ENCODE data around the gene ANKRD63.

The ANKRD63 gene

GRCh38 chr15:40271685-40272484, 11.0 kb downstream of the ANKRD63 start:
- peaks cover 12% of the 10 kb centered on the region for H3K4me1 ChIP-seq (ENCODE audit: control insufficient read depth, low read length)
- peaks cover 6% of the 10 kb centered on the region; the same call in 1 of the 2 replicates for H3K27me3 ChIP-seq (ENCODE audit: control insufficient read depth, low read length)
- H3K4me2 ChIP-seq (ENCODE audit: low read length) = no peak overlapping the region
- H3F3A ChIP-seq (ENCODE audit: control insufficient read depth, insufficient read depth) = no peaks in the 10 kb centered on the region
- TF ChIP-seq CTCF (IDR thresholded peaks at IDR 0.05; ENCODE audit: low read depth, low read length, poor library complexity, severe bottlenecking) (no peak), EZH2phosphoT487 (IDR thresholded peaks at IDR 0.05; ENCODE audit: borderline replicate concordance, low read length) (no peak)
- H3K4me3 ChIP-seq (ENCODE audit: low read length) = no peak overlapping the region
- H4K20me1 ChIP-seq (ENCODE audit: control insufficient read depth, insufficient read depth, low read depth, low read length) = no peaks in the 10 kb centered on the region
- no peaks in the 10 kb centered on the region for H3K9me2 ChIP-seq (replicated peaks; ENCODE audit: control insufficient read depth, low read length)
- H3K36me3 ChIP-seq (ENCODE audit: control insufficient read depth, low read length) = no peaks in the 10 kb centered on the region
- no peak overlapping the region for H3K27ac ChIP-seq (ENCODE audit: low read depth, low read length)
- H3K79me2 ChIP-seq (ENCODE audit: control insufficient read depth, low read length) = no peaks in the 10 kb centered on the region
- no peaks in the 10 kb centered on the region for H3K9me3 ChIP-seq (ENCODE audit: control insufficient read depth, insufficient read depth, low read length)

- no peaks in the 10 kb centered on the region for H3F3A ChIP-seq (ENCODE audit: control insufficient read depth, insufficient read depth)
- H3K79me2 ChIP-seq (ENCODE audit: control insufficient read depth, low read length) = no peaks in the 10 kb centered on the region
- no peak for TF ChIP-seq EZH2phosphoT487 (IDR thresholded peaks at IDR 0.05; ENCODE audit: borderline replicate concordance, low read length)
- no peak for TF ChIP-seq CTCF (IDR thresholded peaks at IDR 0.05; ENCODE audit: low read depth, low read length, poor library complexity, severe bottlenecking)
- H3K4me2 ChIP-seq (ENCODE audit: low read length) = no peak overlapping the region
- H3K27ac ChIP-seq (ENCODE audit: low read depth, low read length) = no peak overlapping the region
- H3K27me3 ChIP-seq (ENCODE audit: control insufficient read depth, low read length) = peaks cover 6% of the 10 kb centered on the region; the same call in 1 of the 2 replicates
- no peak overlapping the region for H3K4me3 ChIP-seq (ENCODE audit: low read length)
- H3K36me3 ChIP-seq (ENCODE audit: control insufficient read depth, low read length) = no peaks in the 10 kb centered on the region
- no peaks in the 10 kb centered on the region for H3K9me2 ChIP-seq (replicated peaks; ENCODE audit: control insufficient read depth, low read length)
- H3K4me1 ChIP-seq (ENCODE audit: control insufficient read depth, low read length) = peaks cover 3% of the 10 kb centered on the region; the same call in 1 of the 2 replicates
- H3K9me3 ChIP-seq (ENCODE audit: control insufficient read depth, insufficient read depth, low read length) = no peaks in the 10 kb centered on the region
- no peaks in the 10 kb centered on the region for H4K20me1 ChIP-seq (ENCODE audit: control insufficient read depth, insufficient read depth, low read depth, low read length)
Measured at GRCh38 chr15:40270246-40270995, 12.4 kb downstream of the ANKRD63 start.

- Histone ChIP-seq H3K27ac (ENCODE audit: low read depth, low read length) (no peak overlapping the region), H3K36me3 (ENCODE audit: control insufficient read depth, low read length) (no peaks in the 10 kb centered on the region), H4K20me1 (ENCODE audit: control insufficient read depth, insufficient read depth, low read depth, low read length) (no peaks in the 10 kb centered on the region), H3K27me3 (ENCODE audit: control insufficient read depth, low read length) (peaks cover 6% of the 10 kb centered on the region; the same call in 1 of the 2 replicates), H3K4me1 (ENCODE audit: control insufficient read depth, low read length) (no peaks in the 10 kb centered on the region), H3K9me3 (ENCODE audit: control insufficient read depth, insufficient read depth, low read length) (no peaks in the 10 kb centered on the region), H3K4me2 (ENCODE audit: low read length) (no peak overlapping the region), H3K79me2 (ENCODE audit: control insufficient read depth, low read length) (no peaks in the 10 kb centered on the region), H3K4me3 (ENCODE audit: low read length) (no peak overlapping the region), H3F3A (ENCODE audit: control insufficient read depth, insufficient read depth) (no peaks in the 10 kb centered on the region), H3K9me2 (replicated peaks; ENCODE audit: control insufficient read depth, low read length) (no peaks in the 10 kb centered on the region)
- TF ChIP-seq CTCF (IDR thresholded peaks at IDR 0.05; ENCODE audit: low read depth, low read length, poor library complexity, severe bottlenecking) = no peak
- TF ChIP-seq EZH2phosphoT487 (IDR thresholded peaks at IDR 0.05; ENCODE audit: borderline replicate concordance, low read length) = no peak
Measured at GRCh38 chr15:40269604-40270003, 13.3 kb downstream of the ANKRD63 start.
